Thoracic aorta (tissue), 2 donors: ENCODE results near the gene FNIP2. TPM values are rescaled to one million over a fixed set of nuclear protein-coding genes. Genes with fewer than 3 reads are reported as not detected.
"Not testable (repeated sequence)": the region's sequence is repeated elsewhere in the genome, so short reads cannot be mapped to it uniquely, and the experiment has no call there.

Experiments used
- ATAC-seq: fragments of 150-250 bp; one replicate; pipeline ENCODE4 v1.8.0; 2017; ENCODE audit warnings: low read depth; ENCODE audit not compliant: insufficient number of reproducible peaks, low FRiP score
- DNase-seq: peaks from one replicate; pipeline ENCODE4 v3.0.0-alpha.2; 2020; ENCODE audit warnings: low spot score
- H3K27ac ChIP-seq, 2 donors: fragments of 200-600 bp; sonication (generic); 1 replicate in 1 of 2; 2 replicates in 1 of 2; pipeline ENCODE4 v1.5.1; 2016; ENCODE audit warnings: mild to moderate bottlenecking in 2 of 2, moderate library complexity in 2 of 2
- H3K27me3 ChIP-seq: fragments of 200-600 bp; sonication (generic); replicated peaks from 2 replicates; pipeline ENCODE4 v1.6.0; 2016; ENCODE audit warnings: mild to moderate bottlenecking; ENCODE audit not compliant: insufficient read depth
- H3K36me3 ChIP-seq: fragments of 200-600 bp; sonication (generic); one replicate; pipeline ENCODE4 v1.5.1; 2016
- H3K4me1 ChIP-seq, 2 donors: fragments of 200-600 bp; sonication (generic); 1 replicate in 1 of 2; 2 replicates in 1 of 2; pipeline versions ENCODE4 v1.5.1 to v1.6.0; 2016; ENCODE audit warnings: low read depth in 2 of 2, mild to moderate bottlenecking in 1 of 2; ENCODE audit not compliant: control insufficient read depth in 1 of 2
- H3K4me3 ChIP-seq: fragments of 200-600 bp; sonication (generic); 2 replicates; pipeline ENCODE4 v1.5.1; 2016; ENCODE audit warnings: mild to moderate bottlenecking
- H3K9me3 ChIP-seq: fragments of 200-600 bp; sonication (generic); 2 replicates; pipeline ENCODE4 v1.5.1; 2016
- CTCF ChIP-seq: fragments of 200-600 bp; sonication (generic); IDR thresholded peaks from one replicate; pipeline ENCODE4 v1.5.1; 2019; ENCODE audit warnings: antibody characterized with exemption
- total RNA-seq, 2 donors: library from RNA; depleted of rRNA; stranded (reverse); fragments of >200 nt; gene quantifications; one replicate each; pipeline versions ENCODE4 v1.1.0 to v1.2.3, GENCODE V29; 2016

FNIP2 gene
- total RNA-seq, 2 donors from 2014 or later, result 47.9 to 121 TPM

GRCh38 chr4:158895797-158896576 lies 127.2 kb downstream of the FNIP2 start:
- Histone ChIP-seq H3K4me3 (no peak overlapping the region), H3K9me3 (no peaks in the 10 kb centered on the region), H3K27me3 (no peaks in the 10 kb centered on the region), H3K36me3 (peaks cover 22% of the 10 kb centered on the region), H3K4me1 (peaks cover 6 to 12% of the 10 kb centered on the region in 2 donors), H3K27ac (peak overlapping the region in 1 of 2 donors; percentile 27)
- ATAC-seq, result no peak
- TF ChIP-seq CTCF, result no peak
- no peak for DNase-seq

- Histone ChIP-seq H3K27ac (peak overlapping the region in 1 of 2 donors; percentile 27), H3K36me3 (peaks cover 20% of the 10 kb centered on the region)
- ATAC-seq, result not testable (repeated sequence)
Measured at GRCh38 chr4:158896577-158897238, 127.9 kb downstream of the FNIP2 start.

GRCh38 chr4:158900408-158900807 lies 131.6 kb downstream of the FNIP2 start:
- H3K27ac ChIP-seq, H3K4me3 ChIP-seq, DNase-seq, H3K27me3 ChIP-seq, H3K9me3 ChIP-seq, ATAC-seq: not testable (repeated sequence)
- Histone ChIP-seq H3K4me1 (peaks cover 6 to 29% of the 10 kb centered on the region in 2 donors), H3K36me3 (peaks cover 10% of the 10 kb centered on the region)

More at GRCh38 chr4:158896577-158897238, 127.9 kb downstream of the FNIP2 start:
- not testable (repeated sequence) for H3K4me3 ChIP-seq, H3K9me3 ChIP-seq, DNase-seq, H3K27me3 ChIP-seq
- peaks cover 6 to 12% of the 10 kb centered on the region in 2 donors for H3K4me1 ChIP-seq

- H3K27ac ChIP-seq, DNase-seq, H3K9me3 ChIP-seq, H3K36me3 ChIP-seq, H3K27me3 ChIP-seq, ATAC-seq, H3K4me3 ChIP-seq: not testable (repeated sequence)
- peaks cover 0 to 18% of the 10 kb centered on the region in 2 donors for H3K4me1 ChIP-seq
Measured at GRCh38 chr4:158902280-158903078, 133.7 kb downstream of the FNIP2 start.

- H3K36me3 ChIP-seq, result peaks cover 7% of the 10 kb centered on the region
- no peak overlapping the region for H3K4me3 ChIP-seq
- no peaks in the 10 kb centered on the region for H3K9me3 ChIP-seq
- no peak overlapping the region for H3K27ac ChIP-seq
- no peak for DNase-seq
- peaks cover 0 to 18% of the 10 kb centered on the region in 2 donors for H3K4me1 ChIP-seq
- TF ChIP-seq CTCF, result no peak
- ATAC-seq, result no peak
- no peaks in the 10 kb centered on the region for H3K27me3 ChIP-seq
Measured at GRCh38 chr4:158903079-158903456, 134.2 kb downstream of the FNIP2 start.

- no peak for TF ChIP-seq CTCF
- H3K27me3 ChIP-seq, result no peaks in the 10 kb centered on the region
- ATAC-seq (no peak), DNase-seq (no peak)
- H3K4me3 ChIP-seq, result no peak overlapping the region
- peaks cover 0 to 18% of the 10 kb centered on the region in 2 donors for H3K4me1 ChIP-seq
- H3K27ac ChIP-seq, result no peak overlapping the region
- no peaks in the 10 kb centered on the region for H3K9me3 ChIP-seq
- peaks cover 3% of the 10 kb centered on the region for H3K36me3 ChIP-seq
Measured at GRCh38 chr4:158903472-158904043, 134.7 kb downstream of the FNIP2 start.
